Gastroesophageal sphincter (tissue), 4 donors: ENCODE results near the gene TMEM243. TPM values are rescaled to one million over a fixed set of nuclear protein-coding genes. Genes with fewer than 3 reads are reported as not detected.

Source experiments
- ATAC-seq: fragments of 150-250 bp; one replicate; pipeline ENCODE4 v1.9.1; 2016; ENCODE audit warnings: mild to moderate bottlenecking, moderate library complexity
- H3K27ac ChIP-seq, 4 donors: fragments of 200-600 bp; sonication (generic) in 3 of 4; 1 replicate in 3 of 4; 2 replicates in 1 of 4; pipeline ENCODE4 v1.5.1; 2016 to 2019
- H3K27me3 ChIP-seq: fragments of 200-600 bp; sonication (generic); one replicate; pipeline ENCODE4 v1.5.1; 2019
- H3K36me3 ChIP-seq, 2 donors: fragments of 200-600 bp; sonication (generic); one replicate each; pipeline ENCODE4 v1.5.1; 2019; ENCODE audit warnings: control low read depth in 1 of 2
- H3K4me1 ChIP-seq, 3 donors: fragments of 200-600 bp; sonication (generic); 1 replicate in 2 of 3; 2 replicates in 1 of 3; pipeline ENCODE4 v1.5.1; 2016 to 2019; ENCODE audit warnings: control low read depth in 2 of 3
- H3K4me3 ChIP-seq, 2 donors: fragments of 200-600 bp; sonication (generic); one replicate each; pipeline ENCODE4 v1.5.1; 2019; ENCODE audit warnings: mild to moderate bottlenecking in 1 of 2, moderate library complexity in 1 of 2
- H3K9me3 ChIP-seq, 3 donors: fragments of 200-600 bp; sonication (generic); one replicate each; pipeline ENCODE4 v1.5.1; 2017 to 2019; ENCODE audit warnings: control low read depth in 2 of 3
- CTCF ChIP-seq, 4 experiments: fragments of 200-600 bp in 2 of 4; fragments of 450-650 bp in 2 of 4; sonication (generic) in 1 of 4; IDR thresholded peaks; one replicate each; pipeline ENCODE4 v1.5.1; 2017 to 2019; ENCODE audit warnings: antibody characterized with exemption in 4 of 4, mild to moderate bottlenecking in 2 of 4, moderate library complexity in 2 of 4
- EP300 ChIP-seq: sonication (generic); formaldehyde crosslinking; IDR thresholded peaks from one replicate; pipeline ENCODE4 v1.6.1; 2017; ENCODE audit warnings: antibody characterized with exemption, mild to moderate bottlenecking
- POLR2A ChIP-seq, 2 donors: fragments of 450-650 bp; IDR thresholded peaks; one replicate each; pipeline ENCODE4 v1.6.1; 2017; ENCODE audit warnings: antibody characterized with exemption in 2 of 2, mild to moderate bottlenecking in 2 of 2, moderate library complexity in 1 of 2
- POLR2AphosphoS5 ChIP-seq: sonication (generic); formaldehyde crosslinking; IDR thresholded peaks from one replicate; pipeline ENCODE4 v1.6.1; 2017; ENCODE audit warnings: antibody characterized with exemption
- WGBS, 2 donors: methylation state at CpG; one replicate each; pipeline ENCODE4 v1.1.5; 2018; ENCODE audit warnings: low coverage in 1 of 2; 5-methylcytosine and 5-hydroxymethylcytosine counted together
- total RNA-seq, 4 donors: library from RNA; depleted of rRNA; stranded (reverse); fragments of >200 nt; gene quantifications; one replicate each; pipeline ENCODE4 v1.1.0, GENCODE V29; 2016

TMEM243 gene
- total RNA-seq, 4 donors from 2014 or later = 10.8 to 38.4 (median 22.1) TPM

DNA sequence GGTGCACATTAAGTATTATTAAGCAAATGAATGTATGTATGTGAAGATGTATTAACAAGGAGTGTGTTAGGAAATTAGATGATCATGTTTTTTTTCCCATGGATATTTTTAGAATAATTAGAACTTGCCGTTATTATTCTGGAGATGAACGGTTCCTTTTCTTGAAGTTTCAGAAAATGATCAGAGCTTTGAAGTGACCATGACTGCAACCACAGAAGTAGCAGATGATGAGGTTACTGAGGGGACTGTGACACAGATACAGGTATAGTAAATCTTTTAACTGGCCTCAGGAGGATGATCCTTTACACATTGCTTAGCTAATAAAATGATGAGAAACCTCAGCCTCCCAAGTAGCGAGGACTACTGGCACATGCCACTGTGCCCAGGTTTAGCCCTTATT, 48.7 kb downstream of the TMEM243 start:
- no peak for ATAC-seq
- H3K27me3 ChIP-seq = no peaks in the 10 kb centered on the region
- H3K4me3 ChIP-seq = no peak overlapping the region
- TF ChIP-seq EP300 (no peak), CTCF (IDR thresholded peaks at IDR 0.05) (no peak), POLR2A (IDR thresholded peaks at IDR 0.05) (no peak)
- no peak overlapping the region for H3K27ac ChIP-seq
- H3K4me1 ChIP-seq = no peaks in the 10 kb centered on the region
- 73 to 89% methylated on average over 1 to 3 of the region's 3 CpGs for WGBS, 2 donors
- peaks cover 23 to 100% of the 10 kb centered on the region in 2 donors for H3K36me3 ChIP-seq
- H3K9me3 ChIP-seq = no peaks in the 10 kb centered on the region

DNA sequence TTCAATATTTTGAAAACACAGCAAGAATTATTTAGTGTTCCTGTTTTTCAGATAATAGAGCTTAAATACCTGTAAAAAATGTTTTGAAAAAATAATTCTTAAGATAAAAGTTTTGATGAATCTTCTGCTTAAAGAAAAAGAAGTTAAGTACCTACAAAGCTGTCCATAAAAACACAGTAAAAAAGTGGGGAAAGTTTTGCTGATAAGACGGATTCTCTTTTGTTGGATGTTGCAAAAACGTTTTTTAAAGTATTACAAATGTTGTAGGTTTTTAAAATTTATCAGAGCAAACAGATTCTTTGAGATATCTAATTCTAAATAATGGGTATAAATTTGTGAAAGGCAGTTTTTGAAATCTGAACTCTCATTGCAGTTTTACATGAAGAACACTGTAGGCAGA, 55.1 kb downstream of the TMEM243 start:
- Histone ChIP-seq H3K27me3 (no peaks in the 10 kb centered on the region), H3K36me3 (peaks cover 9 to 62% of the 10 kb centered on the region in 2 donors), H3K9me3 (no peaks in the 10 kb centered on the region), H3K4me3 (no peak overlapping the region), H3K27ac (no peak overlapping the region), H3K4me1 (peaks cover 0 to 19% (median 1%) of the 10 kb centered on the region in 3 donors)
- no peak for TF ChIP-seq EP300
- no peak for TF ChIP-seq CTCF (IDR thresholded peaks at IDR 0.05)
- TF ChIP-seq POLR2AphosphoS5 = no peak
- TF ChIP-seq POLR2A (IDR thresholded peaks at IDR 0.05) = no peak
- 67 to 83% methylated on average over 2 of the region's 2 CpGs for WGBS, 2 donors
- ATAC-seq = no peak

DNA sequence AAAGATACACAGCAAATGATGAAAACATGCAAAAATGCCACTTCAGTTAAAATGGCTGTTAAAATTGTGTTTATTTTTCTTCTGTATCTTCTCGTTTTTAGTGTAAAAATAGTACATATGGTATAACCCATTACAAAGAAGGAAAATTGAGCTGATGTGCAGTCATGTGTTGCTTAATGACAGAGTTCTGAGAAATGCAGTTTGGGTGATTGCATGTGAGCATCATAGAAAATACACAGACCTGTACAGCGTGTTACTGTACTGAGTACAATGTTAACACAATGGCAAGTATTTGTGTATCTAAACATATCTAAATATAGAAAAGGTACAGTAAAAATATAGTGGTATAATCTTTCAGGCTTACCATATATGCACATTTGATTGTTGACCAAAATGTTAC, 60.0 kb downstream of the TMEM243 start:
- TF ChIP-seq CTCF (IDR thresholded peaks at IDR 0.05) = no peak
- TF ChIP-seq POLR2A (IDR thresholded peaks at IDR 0.05) = no peak
- TF ChIP-seq POLR2AphosphoS5 = no peak
- no peak for TF ChIP-seq EP300
- no peaks in the 10 kb centered on the region for H3K27me3 ChIP-seq
- no peak overlapping the region for H3K4me3 ChIP-seq
- H3K4me1 ChIP-seq = peaks cover 10 to 68% (median 19%) of the 10 kb centered on the region in 3 donors
- ATAC-seq = no peak
- 43 to 46% methylated on average over 2 of the region's 2 CpGs for WGBS, 2 donors
- no peak overlapping the region for H3K27ac ChIP-seq
- H3K36me3 ChIP-seq = peaks cover 0 to 14% of the 10 kb centered on the region in 2 donors
- no peaks in the 10 kb centered on the region for H3K9me3 ChIP-seq

GRCh38 chr7:87156709-87157108, 62.8 kb downstream of the TMEM243 start:
- no peaks in the 10 kb centered on the region for H3K9me3 ChIP-seq
- no peak overlapping the region for H3K4me3 ChIP-seq
- ATAC-seq = no peak
- no peaks in the 10 kb centered on the region for H3K27me3 ChIP-seq
- TF ChIP-seq POLR2A (IDR thresholded peaks at IDR 0.05) (no peak), EP300 (no peak), POLR2AphosphoS5 (no peak), CTCF (IDR thresholded peaks at IDR 0.05) (no peak)
- peak overlapping the region; percentile 5 to 91 (median 40) for H3K27ac ChIP-seq
- H3K4me1 ChIP-seq = peaks cover 10 to 78% (median 19%) of the 10 kb centered on the region in 3 donors
- WGBS, 2 donors = 23 to 32% methylated on average over 2 of the region's 2 CpGs
- H3K36me3 ChIP-seq = no peaks in the 10 kb centered on the region

- no peaks in the 10 kb centered on the region for H3K9me3 ChIP-seq
- 41 to 45% methylated on average over 3 of the region's 3 CpGs for WGBS, 2 donors
- TF ChIP-seq POLR2AphosphoS5 (peak; percentile 55), POLR2A (IDR thresholded peaks at IDR 0.05) (no peak)
- H3K36me3 ChIP-seq = no peaks in the 10 kb centered on the region
- H3K4me3 ChIP-seq = peak overlapping the region; percentile 10 to 67
- peaks cover 15 to 80% (median 19%) of the 10 kb centered on the region in 3 donors for H3K4me1 ChIP-seq
- H3K27ac ChIP-seq = peak overlapping the region; percentile 5 to 91 (median 52)
- no peaks in the 10 kb centered on the region for H3K27me3 ChIP-seq
- no peak for ATAC-seq
These were observed 63.7 kb downstream of the TMEM243 start for GRCh38 chr7:87155788-87156187.
